Uterus (tissue), 2 donors: ENCODE measurements around the gene PRKAB1.

Experiments
- POLR2A ChIP-seq, 2 donors: fragments of 450-650 bp; IDR thresholded peaks; one replicate each; pipeline ENCODE4 v1.6.1; 2016; ENCODE audit warnings: antibody characterized with exemption in 2 of 2, mild to moderate bottlenecking in 1 of 2, moderate library complexity in 1 of 2
- TF ChIP-seq, protein P1 (sequence below), 4 experiments: fragments of 200-600 bp in 2 of 4; fragments of 450-650 bp in 2 of 4; sonication (generic) in 2 of 4; IDR thresholded peaks; one replicate each; pipeline ENCODE4 v1.5.1; 2016 to 2019; ENCODE audit warnings: antibody characterized with exemption in 4 of 4, mild to moderate bottlenecking in 2 of 4, moderate library complexity in 1 of 4

DNA sequence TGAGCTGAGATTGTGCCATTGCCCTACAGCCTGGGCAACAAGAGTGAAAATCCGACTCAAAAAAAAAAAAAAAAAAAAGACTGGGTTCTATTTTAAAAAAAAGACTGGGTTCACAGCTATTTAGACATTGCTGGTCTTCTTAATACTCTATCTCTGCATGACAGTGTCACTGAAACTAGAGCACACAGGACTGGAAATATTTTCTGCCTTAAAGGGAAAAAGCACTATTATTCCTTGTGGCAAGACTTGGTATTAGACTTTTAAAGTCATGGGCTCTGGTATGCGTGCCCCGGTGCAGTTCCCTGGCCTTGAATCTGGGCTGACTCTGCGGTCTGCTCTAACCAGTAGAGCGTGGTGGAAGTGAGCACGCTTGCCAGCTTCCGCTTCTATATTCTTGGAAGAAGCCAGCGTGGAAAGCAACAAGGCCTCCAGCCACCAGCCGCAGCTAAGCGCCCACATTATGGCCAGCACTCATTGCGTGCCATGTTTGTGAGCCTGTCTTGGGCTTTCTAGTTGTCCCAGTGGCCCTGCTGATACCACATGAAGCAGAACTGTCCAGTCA, 31.3 kb downstream of the PRKAB1 start:
- TF ChIP-seq, protein P1, sequence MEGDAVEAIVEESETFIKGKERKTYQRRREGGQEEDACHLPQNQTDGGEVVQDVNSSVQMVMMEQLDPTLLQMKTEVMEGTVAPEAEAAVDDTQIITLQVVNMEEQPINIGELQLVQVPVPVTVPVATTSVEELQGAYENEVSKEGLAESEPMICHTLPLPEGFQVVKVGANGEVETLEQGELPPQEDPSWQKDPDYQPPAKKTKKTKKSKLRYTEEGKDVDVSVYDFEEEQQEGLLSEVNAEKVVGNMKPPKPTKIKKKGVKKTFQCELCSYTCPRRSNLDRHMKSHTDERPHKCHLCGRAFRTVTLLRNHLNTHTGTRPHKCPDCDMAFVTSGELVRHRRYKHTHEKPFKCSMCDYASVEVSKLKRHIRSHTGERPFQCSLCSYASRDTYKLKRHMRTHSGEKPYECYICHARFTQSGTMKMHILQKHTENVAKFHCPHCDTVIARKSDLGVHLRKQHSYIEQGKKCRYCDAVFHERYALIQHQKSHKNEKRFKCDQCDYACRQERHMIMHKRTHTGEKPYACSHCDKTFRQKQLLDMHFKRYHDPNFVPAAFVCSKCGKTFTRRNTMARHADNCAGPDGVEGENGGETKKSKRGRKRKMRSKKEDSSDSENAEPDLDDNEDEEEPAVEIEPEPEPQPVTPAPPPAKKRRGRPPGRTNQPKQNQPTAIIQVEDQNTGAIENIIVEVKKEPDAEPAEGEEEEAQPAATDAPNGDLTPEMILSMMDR (IDR thresholded peaks at IDR 0.05) = no peak
- no peak for TF ChIP-seq POLR2A (IDR thresholded peaks at IDR 0.05)
